CD4-positive, alpha-beta T cell treated with Interleukin-17A for 4 hours (primary cell): ENCODE results near the gene UNC5A.

Experiments
- DNase-seq: peaks from one replicate; pipeline ENCODE4 v3.0.0-alpha.2; 2020; ENCODE audit warnings: mixed read lengths

Gene UNC5A

DNA sequence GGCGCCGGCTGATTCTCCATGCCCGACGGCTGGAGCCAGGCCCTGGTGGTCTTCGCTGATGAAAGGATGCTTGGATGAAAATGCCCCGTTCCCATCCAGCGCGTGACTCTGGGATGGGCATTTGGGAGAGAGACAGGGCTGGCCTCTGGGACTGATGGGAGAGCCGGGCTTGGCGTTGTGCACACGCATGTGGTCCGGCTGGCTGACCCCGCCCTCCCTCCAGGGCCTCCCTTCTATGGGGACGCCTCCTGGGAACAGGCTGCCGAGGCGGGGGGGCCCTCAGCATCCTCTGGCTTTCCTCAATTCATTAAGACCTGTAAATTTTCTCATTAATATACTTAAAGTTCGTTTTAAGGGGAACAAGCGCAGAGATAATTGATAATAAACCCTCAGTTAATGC lies 36.8 kb downstream of the UNC5A start:
- no peak for DNase-seq

DNA sequence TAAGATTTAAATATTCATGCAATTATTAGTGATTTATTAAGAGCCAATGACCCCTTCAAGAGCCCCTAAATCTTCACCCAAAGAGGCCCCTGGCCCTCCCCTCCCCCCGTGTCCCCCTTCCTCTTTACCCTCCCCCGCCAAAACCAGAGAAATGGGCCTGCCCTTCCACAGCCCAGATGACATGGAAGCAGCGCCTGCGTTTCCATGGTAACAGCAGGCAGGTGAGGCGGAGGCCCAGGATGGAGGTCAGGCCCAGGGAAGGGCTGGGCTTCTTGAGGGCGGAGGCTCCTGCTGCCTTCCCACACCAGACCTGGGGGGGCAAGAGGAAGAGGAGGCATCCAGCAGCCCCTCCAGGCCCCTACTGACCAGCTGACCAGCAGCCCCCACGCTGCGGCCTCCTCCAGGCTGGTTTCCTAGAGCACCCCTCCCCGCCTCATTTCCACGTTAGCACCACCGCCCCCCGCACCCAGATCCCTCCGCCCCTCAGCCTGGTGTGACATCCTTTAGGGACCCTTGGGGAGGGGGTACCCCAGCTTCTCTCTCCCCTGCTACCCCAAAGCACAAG lies 37.4 kb downstream of the UNC5A start:
- DNase-seq, result no peak

DNA sequence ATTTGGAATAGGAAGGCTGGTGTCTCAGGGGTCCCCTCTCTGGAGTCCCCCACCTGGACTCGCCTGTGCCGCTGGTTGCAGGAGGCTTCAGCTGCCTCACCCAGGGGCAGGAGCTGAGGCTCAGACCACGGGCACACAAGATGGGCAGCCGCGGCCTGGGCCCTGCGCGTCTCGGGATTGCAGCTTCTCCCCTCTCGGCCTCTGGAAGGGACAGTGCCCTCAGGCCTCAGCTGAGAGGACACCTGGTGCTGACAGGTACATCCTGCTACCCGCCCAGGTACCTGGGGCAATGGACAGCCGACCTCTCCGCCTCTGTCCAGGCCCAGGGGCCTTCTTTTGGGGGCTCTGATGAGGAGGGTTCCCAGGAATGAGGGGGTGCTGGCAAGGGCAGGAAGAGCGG lies 38.3 kb downstream of the UNC5A start:
- no peak for DNase-seq

DNA sequence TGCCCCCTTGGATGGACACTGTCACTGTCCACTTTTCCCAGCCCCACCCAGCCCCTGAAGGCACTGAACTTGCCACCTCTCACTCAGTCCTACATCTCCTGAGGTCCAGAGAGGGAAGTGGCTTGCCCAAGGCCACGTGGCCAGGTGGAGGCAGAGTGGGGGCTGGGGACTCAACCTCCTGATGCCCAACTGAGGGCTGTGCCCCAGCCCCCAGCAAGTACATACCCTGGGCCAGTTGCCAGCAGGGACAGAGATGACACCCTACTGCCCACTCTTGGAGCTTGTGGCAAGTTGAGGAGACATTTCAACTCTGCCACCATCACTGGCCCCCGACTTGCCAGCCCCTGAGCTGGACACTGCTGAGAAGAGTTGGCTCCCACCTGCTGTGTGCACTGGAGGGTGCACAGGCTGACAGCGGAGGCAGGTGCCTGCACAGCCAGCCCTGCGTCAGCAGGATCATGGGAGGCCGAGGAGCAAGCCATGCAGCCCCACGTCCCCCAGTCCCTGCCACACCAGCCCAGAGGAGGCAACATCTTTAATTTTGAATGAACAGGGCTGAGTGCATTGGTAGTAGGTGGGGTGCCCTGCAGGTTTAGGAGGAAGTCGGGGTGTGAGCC lies 39.4 kb downstream of the UNC5A start:
- no peak for DNase-seq

DNA sequence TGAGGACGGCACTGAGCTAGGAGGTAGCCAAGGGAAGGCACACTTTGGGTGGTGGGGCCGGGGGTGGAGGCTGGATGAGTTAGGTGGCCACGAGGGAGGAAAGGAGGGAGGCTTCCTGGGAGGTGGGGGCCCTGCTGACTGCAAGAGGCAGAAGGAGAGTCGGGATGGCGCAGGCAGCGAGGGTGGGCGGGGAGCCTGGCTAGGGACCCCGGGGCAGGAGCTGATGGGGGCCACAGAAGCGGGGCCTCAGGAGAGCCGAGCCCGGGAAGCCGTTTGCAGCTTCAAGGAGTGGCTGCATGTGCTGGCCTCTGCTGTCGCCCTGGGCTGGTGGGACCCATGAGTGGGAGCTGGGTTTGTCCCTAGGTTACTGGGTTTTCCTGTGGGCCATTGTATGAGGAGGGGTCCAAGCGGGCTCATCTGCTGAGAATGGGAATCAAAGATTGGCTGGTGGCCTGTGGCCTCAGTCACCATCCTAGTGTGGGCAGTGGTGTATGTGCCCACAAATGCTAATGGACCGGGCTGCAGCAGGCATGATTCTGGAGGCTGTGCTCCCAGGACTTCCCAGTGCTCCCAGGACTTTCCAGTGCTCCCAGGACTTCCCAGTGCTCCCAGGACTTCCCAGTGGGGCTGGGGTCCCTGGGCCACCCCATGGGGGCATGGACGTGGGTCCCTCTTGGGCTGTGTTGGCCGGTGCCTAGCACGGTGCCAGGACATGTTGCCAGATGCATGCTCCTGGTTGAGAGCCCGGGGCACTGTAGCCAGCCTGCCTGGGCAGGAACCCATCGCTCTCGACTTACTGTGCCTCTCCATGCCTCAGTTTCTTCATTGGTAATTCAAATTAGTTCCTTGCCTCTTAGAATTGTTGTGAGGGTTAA lies 40.2 kb downstream of the UNC5A start:
- no peak for DNase-seq

DNA sequence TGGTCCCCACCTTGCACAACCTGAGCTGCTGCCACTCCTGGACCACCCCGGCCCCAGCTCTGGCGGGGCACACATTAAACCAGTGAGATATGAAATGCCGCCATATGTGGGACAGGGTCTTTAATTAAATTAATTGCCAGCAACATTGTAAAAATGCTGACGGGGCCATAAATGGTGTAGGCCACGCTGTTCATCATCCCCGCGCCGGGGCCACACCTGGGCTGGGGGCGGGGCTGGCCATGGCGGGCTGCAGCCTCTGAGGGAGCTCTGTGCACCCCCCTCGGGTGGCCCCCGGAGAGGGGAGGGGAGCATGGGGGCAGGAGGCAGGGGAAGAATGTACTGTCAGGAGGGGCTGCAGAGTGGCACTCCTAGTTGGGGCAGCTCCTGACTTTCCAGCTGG lies 41.0 kb downstream of the UNC5A start:
- no peak for DNase-seq

DNA sequence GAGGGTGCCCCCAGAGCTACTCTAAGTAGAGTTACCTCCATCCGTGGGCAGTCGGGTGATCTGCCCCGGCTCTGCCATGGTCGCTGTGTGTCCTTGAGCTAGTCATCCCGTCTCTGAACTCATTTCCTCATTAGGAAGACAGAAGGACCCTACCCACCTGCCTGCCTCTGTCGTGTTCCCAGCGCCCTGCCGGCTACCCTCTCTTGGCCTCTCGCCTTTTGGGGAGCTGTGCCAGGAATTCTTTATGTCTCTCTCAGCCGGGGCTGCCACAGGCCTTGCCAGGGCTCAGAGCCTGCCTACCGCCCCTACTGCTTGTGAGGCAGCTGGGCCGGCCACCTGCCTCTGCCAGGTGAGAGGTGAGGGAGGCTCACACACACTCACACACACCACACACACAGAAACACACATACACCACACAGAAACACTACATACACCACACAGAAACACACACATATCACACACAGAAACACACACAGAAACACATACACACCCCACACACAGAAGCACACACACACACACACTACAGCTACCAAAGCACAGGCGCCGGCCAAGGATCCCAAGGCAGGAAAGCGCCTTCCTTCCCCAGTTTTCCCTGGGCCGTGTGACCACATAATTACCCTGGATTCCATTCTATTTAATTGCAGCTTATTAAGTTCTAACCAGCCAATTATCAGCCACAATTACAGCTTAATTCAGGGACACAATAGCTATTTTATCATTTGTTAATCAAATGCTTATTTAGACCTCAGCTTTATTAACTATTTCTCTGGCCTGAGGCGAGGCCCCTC lies 41.7 kb downstream of the UNC5A start:
- no peak for DNase-seq

DNA sequence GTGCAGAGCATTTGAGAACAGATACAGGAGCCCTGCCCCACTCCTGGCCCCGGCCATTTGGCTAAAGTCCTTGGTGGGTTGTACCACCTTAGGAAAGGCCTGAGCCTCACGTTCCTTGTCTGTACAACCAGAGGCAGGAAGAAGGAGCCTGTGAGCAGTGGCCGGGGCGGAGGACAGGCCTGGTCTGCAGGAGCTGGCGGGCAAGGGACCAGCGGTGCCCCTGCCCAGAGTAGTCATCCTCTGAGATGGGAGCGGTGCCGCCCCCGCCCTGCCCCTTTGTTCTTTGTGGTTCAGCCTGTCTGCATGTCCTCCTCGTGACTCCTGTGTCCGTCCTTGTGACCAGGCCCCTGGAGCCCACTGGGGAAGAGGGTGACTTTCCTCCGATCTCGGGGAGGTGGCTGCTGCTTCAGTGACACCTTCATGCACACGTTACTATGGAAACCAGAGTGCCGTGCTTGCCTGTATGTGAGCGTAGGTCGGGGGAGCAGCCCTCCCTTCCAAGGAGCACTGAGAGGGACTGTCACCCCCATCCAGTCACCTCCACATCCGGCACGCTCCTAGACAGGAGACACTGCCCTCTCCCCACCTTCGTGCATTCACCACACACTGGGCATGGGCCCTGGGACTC lies 42.9 kb downstream of the UNC5A start:
- DNase-seq, result no peak

DNA sequence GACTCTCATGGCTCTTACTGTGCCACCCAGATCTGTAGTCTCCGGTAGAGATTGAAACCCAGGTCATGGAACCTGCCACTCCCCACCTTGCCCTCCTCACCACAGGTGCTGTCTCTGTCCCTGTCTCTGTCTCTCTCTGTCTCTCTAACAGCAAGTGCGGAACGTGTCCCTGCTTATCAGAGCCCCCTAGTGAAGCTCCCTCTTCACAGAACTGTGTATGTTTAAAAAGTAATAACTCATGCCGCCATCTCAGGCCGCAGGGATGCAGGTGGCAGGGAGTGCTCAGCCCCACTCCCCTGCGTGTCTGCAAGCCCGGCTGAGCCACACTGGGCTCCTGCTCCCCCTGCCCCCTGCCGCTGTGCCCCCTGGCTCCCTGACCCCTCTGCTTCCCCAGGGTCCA lies 43.8 kb downstream of the UNC5A start:
- DNase-seq, result no peak

DNA sequence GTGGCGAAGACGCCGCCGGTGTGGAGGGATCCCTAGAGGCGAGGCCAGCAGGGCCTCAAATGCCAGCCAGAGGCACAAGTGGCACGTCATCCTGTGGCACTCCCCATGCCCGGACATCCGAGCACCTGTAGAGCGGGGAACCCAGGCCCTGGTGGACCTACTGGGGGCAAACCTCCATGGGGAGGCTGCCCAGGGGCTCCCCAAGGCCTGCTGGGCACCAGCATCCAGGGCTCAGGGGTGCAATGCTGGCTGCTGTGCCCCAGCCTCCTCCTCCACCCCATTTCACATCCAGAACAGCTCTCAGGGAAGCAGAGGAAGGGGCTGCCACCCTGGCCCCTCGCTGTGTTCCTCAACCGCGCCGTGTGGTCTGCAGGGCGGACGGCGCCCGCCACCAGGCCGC lies 45.2 kb downstream of the UNC5A start:
- no peak for DNase-seq

DNA sequence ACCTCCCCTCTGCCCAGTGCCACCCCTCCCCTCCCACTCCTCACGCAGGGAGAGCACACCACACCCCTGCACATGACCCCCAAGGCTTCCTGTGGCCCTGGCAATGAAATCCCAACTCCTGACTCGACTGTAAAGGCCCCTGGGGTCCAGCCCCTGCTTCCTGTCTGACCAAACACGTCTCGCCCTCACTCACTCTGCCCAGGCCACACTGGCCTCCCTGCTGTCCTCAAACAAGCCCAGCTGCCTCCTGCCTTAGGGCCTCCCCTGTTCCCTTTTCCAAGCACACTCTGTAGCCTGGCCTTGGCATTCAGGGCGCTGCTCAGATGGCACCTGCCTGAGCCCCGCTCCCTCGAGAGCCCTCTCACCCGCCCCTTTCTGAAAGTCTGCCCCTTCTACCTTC lies 46.4 kb downstream of the UNC5A start:
- DNase-seq, result no peak

DNA sequence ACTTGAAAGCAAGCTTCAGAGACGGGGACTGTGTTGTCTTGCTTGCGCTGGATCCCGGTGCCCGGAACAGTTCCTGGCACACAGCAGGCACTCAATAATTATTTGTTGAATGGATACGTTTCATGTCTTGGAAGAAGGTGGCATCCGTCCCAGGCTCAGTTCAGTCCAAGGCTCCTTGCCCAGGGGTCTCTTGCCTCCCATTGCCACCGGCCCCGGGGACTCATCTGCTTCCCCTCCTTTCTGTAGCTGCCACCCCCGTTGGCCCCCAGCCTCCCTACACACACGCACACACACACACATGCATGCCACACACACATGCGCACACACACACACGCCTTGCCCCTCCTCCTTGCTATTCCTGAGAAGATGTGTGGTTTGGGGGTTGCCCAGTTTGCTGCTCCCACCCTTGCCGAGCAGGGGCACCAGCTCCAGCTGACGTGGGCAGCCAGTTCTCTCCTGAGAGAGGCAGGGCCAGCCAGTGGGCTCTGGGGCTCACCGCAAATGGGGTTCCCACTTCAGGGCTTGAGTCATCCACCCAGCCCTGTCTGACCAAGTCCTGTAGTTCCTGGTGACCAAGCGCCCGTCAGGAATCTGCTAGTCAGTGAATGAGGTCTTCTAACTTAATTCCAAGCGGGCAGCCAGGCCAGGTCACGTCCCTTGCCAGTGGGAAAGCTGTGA lies 47.0 kb downstream of the UNC5A start:
- no peak for DNase-seq

DNA sequence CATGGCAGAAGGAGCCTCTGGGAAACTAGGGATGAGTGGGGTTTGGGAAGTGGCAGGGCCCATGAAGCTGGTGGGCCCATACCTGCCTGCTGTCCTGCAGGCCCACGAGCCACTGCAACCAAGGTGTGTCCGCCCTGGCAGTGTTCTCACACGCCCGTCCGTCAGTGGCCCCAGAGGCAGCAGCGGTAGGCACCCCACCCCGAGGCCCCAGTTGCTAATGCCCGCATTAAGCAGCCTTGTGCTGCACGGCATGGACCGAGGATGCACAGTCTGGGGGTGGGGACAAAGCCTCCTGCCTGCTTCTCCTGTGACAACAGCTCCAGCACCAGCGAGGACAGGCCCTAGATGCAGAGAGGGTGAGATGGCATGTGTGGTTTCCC lies 47.5 kb downstream of the UNC5A start:
- no peak for DNase-seq

DNA sequence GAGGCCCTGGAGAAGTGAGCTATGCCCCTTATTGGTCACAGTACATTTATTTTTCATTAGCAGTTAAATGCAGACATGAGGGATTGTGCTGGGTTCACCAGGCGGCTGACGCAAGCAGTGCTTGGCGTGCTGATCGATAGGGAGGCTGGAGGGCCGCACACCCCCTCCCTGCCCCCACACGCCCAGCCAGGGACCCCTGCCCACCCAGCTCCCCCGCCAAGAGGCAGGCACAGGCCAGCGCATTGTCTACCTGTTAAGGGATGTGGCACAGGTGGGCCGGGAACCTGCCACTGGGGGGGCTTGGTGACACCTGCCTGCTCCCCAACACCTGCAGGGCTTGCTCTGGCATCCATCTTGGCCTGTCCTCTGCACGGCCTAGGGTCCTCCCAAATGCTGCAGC lies 49.6 kb downstream of the UNC5A start:
- DNase-seq, result no peak

DNA sequence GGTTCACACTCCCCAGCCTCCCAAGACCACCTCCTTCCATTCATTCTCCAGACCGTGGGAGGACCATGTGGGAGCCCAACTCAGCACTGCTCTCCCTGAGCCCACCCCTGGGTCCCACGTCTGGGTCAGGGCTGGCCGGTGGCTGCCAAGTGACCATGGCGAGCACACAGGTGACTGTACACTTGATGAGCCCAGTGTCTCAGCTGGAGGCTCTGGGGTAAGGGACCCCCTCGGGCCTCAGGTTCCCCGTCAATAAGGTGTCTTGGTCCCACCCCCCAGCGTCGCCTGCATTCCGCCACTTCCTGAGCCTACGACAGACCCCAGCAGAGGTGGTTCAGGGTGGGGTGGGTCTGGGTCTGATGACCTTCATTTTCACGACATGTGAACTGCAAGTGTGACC lies 50.0 kb downstream of the UNC5A start:
- DNase-seq, result no peak

DNA sequence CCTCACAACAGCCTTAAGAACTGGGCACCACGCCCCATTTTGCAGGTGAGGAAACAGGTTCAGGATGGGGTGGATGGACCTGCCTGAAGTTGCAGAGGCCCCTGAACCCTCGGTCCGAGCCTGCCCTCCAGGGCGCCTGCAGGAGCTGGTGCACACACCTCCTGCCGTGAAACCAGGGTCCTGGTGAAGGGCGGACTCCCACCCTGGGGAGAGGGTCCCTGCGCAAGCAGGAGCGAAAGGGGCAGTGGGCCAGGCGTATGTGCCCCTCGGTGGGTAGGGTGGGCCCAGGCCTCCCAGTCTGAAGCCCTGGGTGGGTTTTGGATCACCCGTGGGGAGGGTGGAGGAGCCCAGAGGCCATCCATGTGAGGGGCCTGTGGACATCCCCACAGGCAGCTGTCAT lies 50.9 kb downstream of the UNC5A start:
- no peak for DNase-seq

DNA sequence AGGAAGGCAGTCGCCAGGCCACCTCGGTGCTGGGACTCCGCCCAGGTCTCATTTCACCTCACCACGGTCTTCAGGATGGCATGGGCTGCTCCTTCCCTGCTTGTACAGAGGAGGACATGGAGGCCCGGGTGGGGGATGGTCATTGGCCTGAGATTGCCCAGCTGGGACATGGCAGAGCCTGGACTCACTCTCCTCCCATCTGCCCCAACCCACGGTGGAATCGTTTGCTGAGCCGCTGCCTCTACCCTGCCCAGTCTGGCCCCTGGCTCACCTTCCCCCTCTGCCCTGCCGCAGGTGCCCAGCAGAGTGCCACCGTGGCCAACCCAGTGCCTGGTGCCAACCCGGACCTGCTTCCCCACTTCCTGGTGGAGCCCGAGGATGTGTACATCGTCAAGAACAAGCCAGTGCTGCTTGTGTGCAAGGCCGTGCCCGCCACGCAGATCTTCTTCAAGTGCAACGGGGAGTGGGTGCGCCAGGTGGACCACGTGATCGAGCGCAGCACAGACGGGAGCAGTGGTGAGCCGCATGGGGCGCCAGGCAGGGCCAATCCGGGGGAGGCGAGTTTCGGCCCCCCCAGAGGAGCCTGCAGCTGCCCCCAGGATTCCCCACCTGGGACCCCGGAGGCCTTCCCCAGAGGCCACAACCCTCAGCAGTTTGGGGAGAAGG lies 52.1 kb downstream of the UNC5A start:
- no peak for DNase-seq

DNA sequence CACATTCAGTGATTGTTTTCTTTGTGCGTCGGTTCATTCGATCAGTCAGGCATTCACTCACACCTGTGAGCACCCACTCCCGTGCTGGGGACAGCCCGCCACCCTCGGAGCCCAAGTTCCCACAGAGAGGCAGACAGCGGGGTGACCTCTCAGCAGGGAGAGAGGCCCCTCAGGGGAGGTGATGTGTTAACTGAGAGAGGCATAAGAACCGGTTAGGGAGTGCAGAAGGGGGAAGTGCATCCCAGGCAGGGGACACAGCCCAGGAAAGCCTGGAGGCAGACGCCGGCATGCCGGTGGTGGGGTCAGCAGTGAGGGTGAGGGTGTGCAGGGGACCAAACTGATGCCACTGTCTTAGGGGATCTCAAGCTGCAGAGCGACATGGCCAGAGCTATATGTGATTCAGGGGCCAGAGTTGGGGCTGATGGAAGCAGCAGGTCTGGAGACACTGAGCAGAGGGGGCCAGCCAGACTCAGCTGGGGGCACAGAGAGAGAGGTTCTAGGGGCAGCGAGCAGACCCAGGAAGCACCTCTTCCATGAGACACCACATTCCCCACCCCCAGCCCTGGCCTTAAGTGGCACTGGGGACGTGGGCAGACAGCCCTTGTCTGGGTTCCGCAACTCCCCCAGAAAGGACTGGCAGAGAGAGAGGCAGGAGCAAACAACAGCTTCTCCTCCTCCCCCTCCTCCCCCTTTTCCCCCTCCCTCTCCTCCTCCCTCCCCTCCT lies 52.8 kb downstream of the UNC5A start:
- no peak for DNase-seq

DNA sequence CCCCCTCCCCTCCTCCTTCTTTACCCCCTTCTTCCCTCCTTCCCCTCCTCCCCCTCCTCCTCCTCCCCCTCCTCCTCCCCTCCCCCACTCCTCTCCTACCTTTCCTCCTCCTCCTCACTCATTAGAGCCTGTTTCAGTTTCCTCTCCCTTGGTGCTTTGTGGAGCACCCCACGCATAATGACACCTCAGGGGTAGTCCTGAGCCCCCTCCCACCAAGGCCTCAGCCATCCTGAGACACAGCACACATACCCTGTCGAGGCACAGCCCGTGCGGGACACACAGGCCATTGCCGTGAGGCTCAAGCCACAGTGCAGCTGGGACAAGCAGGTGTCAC lies 53.4 kb downstream of the UNC5A start:
- no peak for DNase-seq

DNA sequence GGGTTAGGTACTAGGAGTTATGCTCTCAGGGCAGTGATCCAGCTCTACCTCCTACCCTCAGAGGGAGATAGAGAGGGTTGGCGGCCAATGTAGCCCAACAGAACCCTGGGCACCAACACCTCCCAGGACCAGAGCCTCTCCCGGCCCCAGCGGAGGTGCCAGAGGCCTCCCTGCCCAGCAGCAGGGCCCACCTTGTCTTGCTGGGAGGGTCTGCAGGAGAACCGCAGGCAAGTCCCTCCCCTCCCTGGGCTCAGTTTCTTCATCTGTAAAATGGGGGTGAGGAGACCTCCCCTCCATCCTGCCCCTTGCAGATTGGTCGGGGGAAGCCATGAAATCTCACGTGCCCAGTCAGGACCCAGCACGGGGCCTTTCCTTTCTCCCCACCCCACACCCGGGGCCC lies 54.4 kb downstream of the UNC5A start:
- no peak for DNase-seq

DNA sequence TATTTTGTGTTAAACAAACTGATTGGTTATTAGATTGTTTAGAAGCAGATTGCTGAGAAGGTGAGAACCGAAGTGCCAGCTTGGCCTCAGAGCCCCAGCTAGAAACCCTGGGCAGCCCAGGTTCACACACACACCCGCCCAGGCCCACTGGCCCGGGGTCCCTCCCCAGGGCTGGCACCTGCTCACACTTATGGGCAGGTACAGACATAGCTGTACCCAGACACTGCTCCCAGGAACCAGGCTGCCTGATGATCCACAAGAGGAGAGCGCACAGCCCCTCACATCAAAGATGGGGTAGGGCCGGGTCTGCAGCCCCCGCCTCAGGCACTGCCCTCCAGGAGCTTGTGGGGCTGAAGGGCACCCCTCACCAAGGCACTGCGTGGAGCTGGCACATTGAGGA lies 55.6 kb downstream of the UNC5A start:
- no peak for DNase-seq
